Pancreas (tissue), 10 donors: Measurements from ENCODE around the gene WDR70. TPM values are rescaled to one million over a fixed set of nuclear protein-coding genes. Genes with fewer than 3 reads are reported as not detected.
"Not testable (repeated sequence)": the region's sequence is repeated elsewhere in the genome, so short reads cannot be mapped to it uniquely, and the experiment has no call there.

Experiments
- ATAC-seq, 4 donors: fragments of 200-7000 bp; cut with Tn5 transposase; one replicate each; pipeline versions ENCODE4 v1.8.0 to v1.9.1; 2020; ENCODE audit warnings: mild to moderate bottlenecking in 4 of 4, moderate library complexity in 4 of 4
- DNase-seq, 6 donors: peaks; one replicate each; pipeline ENCODE4 v3.0.0-alpha.2; 2020
- FAIRE-seq: peaks from 2 replicates; lab custom pipeline; 2012; peaks lifted over from hg19 to GRCh38; lab: Jason Lieb, UNC
- H3K27ac ChIP-seq, 4 donors: fragments of 200-600 bp; sonication (generic); 1 replicate in 3 of 4; 2 replicates in 1 of 4; pipeline versions ENCODE4 v1.5.0 to v1.8.0; 2020
- H3K27me3 ChIP-seq, 4 donors: fragments of 200-600 bp; one replicate each; pipeline ENCODE4 v1.8.0; 2021
- H3K36me3 ChIP-seq, 3 donors: fragments of 200-600 bp; sonication (generic) in 1 of 3; one replicate each; pipeline versions ENCODE4 v1.5.0 to v1.8.0; 2020 to 2021
- H3K4me1 ChIP-seq, 3 donors: fragments of 200-600 bp; one replicate each; pipeline ENCODE4 v1.8.0; 2021
- H3K4me3 ChIP-seq, 4 donors: fragments of 200-600 bp; sonication (generic) in 2 of 4; one replicate each; pipeline versions ENCODE4 v1.5.0 to v1.8.0; 2020 to 2021
- H3K9me3 ChIP-seq, 4 donors: fragments of 200-600 bp; one replicate each; pipeline ENCODE4 v1.8.0; 2021
- WGBS, 2 donors: extraction: QIAGEN DNeasy Blood & Tissue Kit; methylation state at CpG; one replicate each; pipeline ENCODE4 v1.1.7; 2013; 5-methylcytosine and 5-hydroxymethylcytosine counted together
- intact Hi-C, 3 donors: fragments of 100-400 bp; cut with DNase I; formaldehyde crosslinking; loops; one replicate each; pipeline versions ENCODE4 v1.11.1 to v1.14.2; 2022
- polyA plus RNA-seq, 2 donors: library from polyadenylated mRNA; stranded (reverse); fragments of 200-250 nt; gene quantifications; one replicate each; pipeline ENCODE4 v1.2.3, GENCODE V29; 2013
- total RNA-seq, 6 donors: library from RNA; stranded (reverse); fragmentation: NEBNext Ultra II Directional in 4 of 6; extraction: Animal tissue kit (Norgen Biotek cat#: 25700) in 4 of 6; gene quantifications; one replicate each; pipeline versions ENCODE4 v1.2.1 to v1.2.4, GENCODE V29; 2021 to 2023
- TF ChIP-seq, protein P1 (sequence below), 4 donors: fragments of 200-600 bp; sonication (generic) in 3 of 4; IDR thresholded peaks; one replicate each; pipeline versions ENCODE4 v1.5.0 to v1.8.0; 2021; ENCODE audit warnings: antibody characterized with exemption in 4 of 4
- donor health status: healthy with polysubstance abuse.
- donor health status: DM: no; HTN: no; CAD: no; lungs with moderate emphysema.
- donor health status: DM: no; HTN: no; CAD: no.
- donor health status: control.
- donor health status: control.
- donor health status: Bipolar disorder and iron deficiency.
- donor health status: DM: yes; HTN: yes; CAD: no.
- donor health status: DM: no; HTN: no; CAD: no.
- donor health status: DM: no; HTN: no; CAD: no.
- donor health status: DM: yes; HTN: yes; CAD: no.

The WDR70 gene
- total and polyA plus RNA-seq, 8 donors: 10.7 to 24.3 (median 15.6) TPM

DNA sequence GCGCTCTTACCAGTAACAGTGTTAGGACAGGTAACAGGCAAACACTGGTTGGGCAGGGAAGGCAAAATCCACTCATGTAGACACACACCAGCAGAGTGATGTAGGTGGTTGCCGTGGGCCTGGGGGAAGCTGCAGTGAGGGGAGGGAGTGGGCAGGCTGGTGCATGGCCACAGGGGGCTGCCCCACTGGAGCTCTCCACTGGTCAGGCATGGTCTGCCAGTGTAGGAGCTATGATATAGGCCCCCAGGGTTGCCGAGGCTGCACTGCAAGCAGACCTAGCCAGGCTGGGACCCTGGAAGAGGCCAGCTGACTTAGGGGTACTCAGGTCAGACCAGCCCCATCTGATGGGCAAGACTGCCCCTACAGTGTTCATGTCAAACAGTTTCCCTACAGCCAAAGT lies 306.1 kb downstream of the WDR70 start:
- Histone ChIP-seq H3K27ac (no peak overlapping the region), H3K27me3 (no peaks in the 10 kb centered on the region), H3K4me3 (no peak overlapping the region), H3K4me1 (no peaks in the 10 kb centered on the region), H3K36me3 (no peaks in the 10 kb centered on the region), H3K9me3 (no peaks in the 10 kb centered on the region)
- TF ChIP-seq, protein P1, sequence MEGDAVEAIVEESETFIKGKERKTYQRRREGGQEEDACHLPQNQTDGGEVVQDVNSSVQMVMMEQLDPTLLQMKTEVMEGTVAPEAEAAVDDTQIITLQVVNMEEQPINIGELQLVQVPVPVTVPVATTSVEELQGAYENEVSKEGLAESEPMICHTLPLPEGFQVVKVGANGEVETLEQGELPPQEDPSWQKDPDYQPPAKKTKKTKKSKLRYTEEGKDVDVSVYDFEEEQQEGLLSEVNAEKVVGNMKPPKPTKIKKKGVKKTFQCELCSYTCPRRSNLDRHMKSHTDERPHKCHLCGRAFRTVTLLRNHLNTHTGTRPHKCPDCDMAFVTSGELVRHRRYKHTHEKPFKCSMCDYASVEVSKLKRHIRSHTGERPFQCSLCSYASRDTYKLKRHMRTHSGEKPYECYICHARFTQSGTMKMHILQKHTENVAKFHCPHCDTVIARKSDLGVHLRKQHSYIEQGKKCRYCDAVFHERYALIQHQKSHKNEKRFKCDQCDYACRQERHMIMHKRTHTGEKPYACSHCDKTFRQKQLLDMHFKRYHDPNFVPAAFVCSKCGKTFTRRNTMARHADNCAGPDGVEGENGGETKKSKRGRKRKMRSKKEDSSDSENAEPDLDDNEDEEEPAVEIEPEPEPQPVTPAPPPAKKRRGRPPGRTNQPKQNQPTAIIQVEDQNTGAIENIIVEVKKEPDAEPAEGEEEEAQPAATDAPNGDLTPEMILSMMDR (IDR thresholded peaks at IDR 0.05): no peak
- WGBS, 2 donors: 96 to 97% methylated on average over 3 of the region's 3 CpGs
- DNase-seq: peak in 1 of 6 donors; percentile 53
- no peak for ATAC-seq
- no peak for FAIRE-seq
- intact Hi-C loops: no loop called here

DNA sequence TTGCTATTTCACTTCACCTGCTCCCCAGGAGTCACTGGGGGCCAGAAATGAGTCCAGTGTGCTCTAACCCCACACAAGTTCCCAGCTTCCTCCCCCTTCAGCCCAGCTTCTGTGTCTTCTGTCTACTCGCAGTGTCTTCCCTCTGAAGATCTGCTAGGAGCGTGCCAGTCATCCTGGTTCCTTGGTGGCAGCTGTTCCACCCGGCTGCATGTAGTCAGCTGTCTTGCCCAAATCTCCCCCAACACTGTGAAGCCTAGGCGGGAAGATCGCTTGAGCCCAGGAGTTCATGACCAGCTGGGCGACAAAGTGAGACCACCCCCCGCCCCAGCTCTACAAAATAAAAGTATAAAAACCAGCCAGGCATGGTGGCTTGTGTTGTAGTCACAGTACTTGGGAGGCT lies 306.7 kb downstream of the WDR70 start:
- no peaks in the 10 kb centered on the region for H3K9me3 ChIP-seq
- ATAC-seq (no peak), DNase-seq (no peak), FAIRE-seq (no peak)
- intact Hi-C loops: no loop called here
- no peaks in the 10 kb centered on the region for H3K36me3 ChIP-seq
- no peaks in the 10 kb centered on the region for H3K4me1 ChIP-seq
- no peak overlapping the region for H3K4me3 ChIP-seq
- H3K27ac ChIP-seq: no peak overlapping the region
- no peaks in the 10 kb centered on the region for H3K27me3 ChIP-seq
- TF ChIP-seq, protein P1 (IDR thresholded peaks at IDR 0.05): no peak
- WGBS, 2 donors: 97 to 100% methylated on average over 7 of the region's 7 CpGs

DNA sequence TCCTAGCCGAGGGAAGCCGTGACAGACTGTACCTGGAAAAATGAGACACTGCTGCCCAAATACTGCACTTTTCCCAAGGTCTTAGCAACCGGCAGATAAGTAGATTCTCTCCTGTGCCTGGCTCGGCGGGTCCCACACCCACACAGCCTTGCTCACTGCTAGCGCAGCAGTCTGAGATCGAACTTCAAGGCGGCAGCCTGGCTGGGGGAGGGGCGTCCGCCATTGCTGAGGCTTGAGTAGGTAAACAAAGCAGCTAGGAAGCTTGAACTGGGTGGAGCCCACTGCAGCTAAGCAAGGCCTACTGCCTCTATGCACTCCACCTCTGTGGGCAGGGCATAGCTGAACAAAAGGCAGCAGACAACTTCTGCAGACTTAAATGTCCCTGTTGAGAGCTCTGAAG lies 309.8 kb downstream of the WDR70 start:
- H3K4me1 ChIP-seq, H3K27ac ChIP-seq, H3K4me3 ChIP-seq, H3K27me3 ChIP-seq, H3K36me3 ChIP-seq, intact Hi-C loops, DNase-seq, H3K9me3 ChIP-seq, ATAC-seq, FAIRE-seq: not testable (repeated sequence)
- 96 to 98% methylated on average over 10 of the region's 10 CpGs for WGBS, 2 donors

DNA sequence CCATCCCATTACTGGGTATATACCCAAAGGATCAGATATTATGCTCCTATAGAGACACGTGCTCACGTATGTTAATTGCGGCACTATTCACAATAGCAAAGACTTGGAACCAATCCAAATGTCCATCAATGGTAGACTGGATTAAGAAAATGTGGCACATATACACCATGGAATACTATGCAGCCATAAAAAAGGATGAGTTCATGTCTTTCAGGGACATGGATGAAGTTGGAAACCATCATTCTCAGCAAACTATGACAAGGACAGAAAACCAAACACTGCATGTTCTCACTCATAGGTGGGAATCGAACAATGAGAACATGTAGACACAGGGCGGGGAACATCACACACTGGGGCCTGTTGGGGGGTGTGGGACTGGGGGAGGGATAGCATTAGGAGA lies 315.2 kb downstream of the WDR70 start:
- ATAC-seq, H3K4me3 ChIP-seq, H3K4me1 ChIP-seq, FAIRE-seq, H3K36me3 ChIP-seq, H3K9me3 ChIP-seq, H3K27ac ChIP-seq, H3K27me3 ChIP-seq, DNase-seq: not testable (repeated sequence)
- intact Hi-C loops: loop anchor here in 1 of 3 donors (10.0 kb wide), 1 partner anchor 150 kb away; no protein-coding TSS in a partner anchor
- 95 to 98% methylated on average over 5 of the region's 5 CpGs for WGBS, 2 donors

DNA sequence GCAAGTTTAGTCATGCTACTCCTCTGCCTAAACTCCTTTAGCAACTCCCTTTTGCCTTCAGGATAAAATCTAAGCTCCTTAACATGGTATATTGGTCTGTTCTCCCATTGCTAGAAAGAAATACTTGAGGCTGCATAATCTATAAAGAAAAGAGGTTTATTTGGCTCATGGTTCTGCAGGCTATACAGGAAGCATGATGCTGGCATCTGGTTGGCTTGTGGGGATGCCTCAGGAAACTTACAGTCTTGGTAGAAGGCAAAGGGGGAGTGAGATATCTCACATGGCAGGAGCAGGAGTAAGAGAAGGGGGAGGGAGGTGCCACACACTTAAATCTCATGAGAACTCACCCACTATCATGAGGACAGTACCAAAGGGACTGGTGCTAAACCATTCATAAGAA lies 315.7 kb downstream of the WDR70 start:
- no peak for ATAC-seq
- FAIRE-seq: no peak

DNA sequence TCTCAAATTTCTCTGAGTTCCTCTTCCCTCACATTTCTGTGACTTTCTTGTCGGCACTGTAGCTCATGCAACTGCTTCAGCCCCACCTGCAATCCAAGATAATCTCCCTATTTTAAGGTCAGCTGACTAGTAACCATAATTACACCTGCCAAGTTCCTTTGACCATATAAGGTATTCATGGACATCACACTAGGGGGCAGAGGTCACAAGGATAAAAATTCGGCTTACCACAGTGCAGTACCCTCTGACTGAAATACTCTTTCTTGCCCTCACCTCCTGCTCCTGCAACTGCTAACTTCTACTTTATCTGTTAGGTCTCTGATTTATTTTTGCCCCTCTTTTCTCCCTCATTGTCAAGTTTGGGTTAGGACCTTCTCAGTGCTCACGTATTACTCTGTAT lies 316.5 kb downstream of the WDR70 start:
- FAIRE-seq (no peak), ATAC-seq (no peak), DNase-seq (no peak)
- Histone ChIP-seq H3K9me3 (no peaks in the 10 kb centered on the region), H3K27ac (no peak overlapping the region), H3K27me3 (no peaks in the 10 kb centered on the region), H3K4me3 (no peak overlapping the region), H3K36me3 (no peaks in the 10 kb centered on the region), H3K4me1 (no peaks in the 10 kb centered on the region)
- intact Hi-C loops: loop anchor here in 1 of 3 donors (10.0 kb wide), 1 partner anchor 151 kb away; no protein-coding TSS in a partner anchor
- 81% methylated on average over 3 of the region's 3 CpGs for WGBS, 2 donors
- TF ChIP-seq, protein P1 (IDR thresholded peaks at IDR 0.05): no peak

More for the DNA sequence above, 315.7 kb downstream of the WDR70 start:
- TF ChIP-seq, protein P1 (IDR thresholded peaks at IDR 0.05): no peak
- intact Hi-C loops: loop anchor here in 1 of 3 donors (10.0 kb wide), 1 partner anchor 150 kb away; no protein-coding TSS in a partner anchor
- H3K27me3 ChIP-seq: no peaks in the 10 kb centered on the region
- DNase-seq: no peak
- H3K27ac ChIP-seq: no peak overlapping the region
- no peak overlapping the region for H3K4me3 ChIP-seq
- H3K9me3 ChIP-seq: no peaks in the 10 kb centered on the region
- H3K4me1 ChIP-seq: no peaks in the 10 kb centered on the region
- H3K36me3 ChIP-seq: no peaks in the 10 kb centered on the region
